IMR-90 (cell line): Measurements from ENCODE around the gene CAND1. TPM values are rescaled to one million over a fixed set of nuclear protein-coding genes. Genes with fewer than 3 reads are reported as not detected.

Source experiments
- ATAC-seq: fragments of 200-7000 bp; cut with Tn5 transposase; 2 replicates; pipeline ENCODE4 v1.9.1; 2020; ENCODE audit warnings: low read depth, mild to moderate bottlenecking, moderate library complexity
- BruUV-seq: library from RNA; stranded (reverse); fragments of 400-500 nt; replicated peaks from 2 replicates; lab custom pipeline; 2021; lab: Mats Ljungman, UMichigan
- CTCF ChIA-PET: fragments of 300-600 bp; formaldehyde crosslinking; extraction: SDS; loops from one replicate; lab custom pipeline; 2021; ENCODE audit warnings: antibody characterized with exemption; lab: Yijun Ruan, JAX
- POLR2A ChIA-PET: fragments of 300-600 bp; sonication (Branson Sonifier 250); formaldehyde crosslinking; loops from one replicate; lab custom pipeline; 2022; ENCODE audit warnings: antibody characterized with exemption; ENCODE audit not compliant: unreplicated experiment; lab: Charles Lee
- DNase-seq: peaks from one replicate; pipeline ENCODE4 v3.0.0; 2013
- H2AFZ ChIP-seq: replicated peaks from 2 replicates; pipeline ENCODE3; 2013; ENCODE audit warnings: low read length, mild to moderate bottlenecking; ENCODE audit not compliant: poor library complexity
- H2AK5ac ChIP-seq: 2 replicates; pipeline ENCODE4 v1.6.1; 2013; ENCODE audit warnings: low read depth, low read length, inconsistent platforms
- H2AK9ac ChIP-seq: replicated peaks from 2 replicates; pipeline ENCODE3; 2013; ENCODE audit warnings: mild to moderate bottlenecking, low read depth, low read length, moderate library complexity; ENCODE audit not compliant: poor library complexity
- H2BK120ac ChIP-seq: 2 replicates; pipeline ENCODE4 v1.6.1; 2013; ENCODE audit warnings: low read depth, low read length, inconsistent platforms
- H2BK15ac ChIP-seq: 3 replicates; pipeline ENCODE4 v1.6.1; 2013; ENCODE audit warnings: low read depth, low read length, inconsistent platforms
- H2BK20ac ChIP-seq: 2 replicates; pipeline ENCODE4 v1.6.1; 2013; ENCODE audit warnings: low read depth, mild to moderate bottlenecking, inconsistent platforms, low read length, moderate library complexity
- H2BK5ac ChIP-seq: 2 replicates; pipeline ENCODE4 v1.6.1; 2013; ENCODE audit warnings: mild to moderate bottlenecking, low read depth, low read length, inconsistent platforms; ENCODE audit not compliant: poor library complexity, severe bottlenecking
- H3K14ac ChIP-seq: replicated peaks from 2 replicates; pipeline ENCODE4 v1.6.1; 2013; ENCODE audit warnings: low read depth, low read length, inconsistent platforms
- H3K18ac ChIP-seq: 2 replicates; pipeline ENCODE4 v1.6.1; 2013; ENCODE audit warnings: low read depth, low read length, control low read depth
- H3K23ac ChIP-seq: 2 replicates; pipeline ENCODE4 v1.6.1; 2013; ENCODE audit warnings: low read depth, low read length, inconsistent platforms
- H3K27ac ChIP-seq: 2 replicates; pipeline ENCODE4 v1.5.1; 2013; ENCODE audit warnings: mild to moderate bottlenecking, control low read depth, low read length; ENCODE audit not compliant: insufficient read depth
- H3K27me3 ChIP-seq: 2 replicates; pipeline ENCODE4 v1.6.1; 2013; ENCODE audit warnings: low read length; ENCODE audit not compliant: control insufficient read depth, insufficient read depth
- H3K36me3 ChIP-seq: 2 replicates; pipeline ENCODE4 v1.6.1; 2013; ENCODE audit warnings: low read length, mixed read lengths; ENCODE audit not compliant: control insufficient read depth, insufficient read depth
- H3K4ac ChIP-seq: 2 replicates; pipeline ENCODE4 v1.6.1; 2013; ENCODE audit warnings: low read depth, low read length, inconsistent platforms
- H3K4me1 ChIP-seq: 2 replicates; pipeline ENCODE4 v1.6.1; 2013; ENCODE audit warnings: low read length, mixed read lengths; ENCODE audit not compliant: control insufficient read depth, insufficient read depth
- H3K4me2 ChIP-seq: 2 replicates; pipeline ENCODE4 v1.6.1; 2013; ENCODE audit warnings: low read depth, mild to moderate bottlenecking, control low read depth, low read length, moderate library complexity
- H3K4me3 ChIP-seq: 2 replicates; pipeline ENCODE4 v1.5.1; 2013; ENCODE audit warnings: low read depth, mild to moderate bottlenecking, control low read depth, low read length, moderate library complexity; ENCODE audit not compliant: insufficient read depth
- H3K56ac ChIP-seq: 2 replicates; pipeline ENCODE4 v1.6.1; 2013; ENCODE audit warnings: low read length, inconsistent platforms; ENCODE audit not compliant: insufficient read depth; ENCODE audit errors: extremely low read depth
- H3K79me1 ChIP-seq, 2 experiments: 2 replicates each; pipeline ENCODE4 v1.6.1; 2013; ENCODE audit warnings: low read length in 2 of 2, inconsistent platforms in 1 of 2, low read depth in 1 of 2
- H3K9ac ChIP-seq: 2 replicates; pipeline ENCODE4 v1.6.1; 2013; ENCODE audit warnings: low read depth, low read length, control low read depth
- H3K9me1 ChIP-seq: 2 replicates; pipeline ENCODE4 v1.6.1; 2013; ENCODE audit warnings: low read length, inconsistent platforms; ENCODE audit not compliant: insufficient read depth
- H3K9me3 ChIP-seq: 2 replicates; pipeline ENCODE4 v1.6.1; 2013; ENCODE audit warnings: low read length; ENCODE audit not compliant: control insufficient read depth, insufficient read depth
- H4K20me1 ChIP-seq: 2 replicates; pipeline ENCODE4 v1.6.1; 2013; ENCODE audit warnings: low read length, inconsistent platforms; ENCODE audit not compliant: insufficient read depth
- H4K5ac ChIP-seq: 2 replicates; pipeline ENCODE4 v1.6.1; 2013; ENCODE audit warnings: mild to moderate bottlenecking, low read depth, low read length, control low read depth
- H4K8ac ChIP-seq, 2 experiments: 2 replicates each; pipeline ENCODE4 v1.6.1; 2013; ENCODE audit warnings: low read depth in 2 of 2, low read length in 2 of 2, control low read depth in 1 of 2, inconsistent platforms in 1 of 2
- H4K91ac ChIP-seq: 2 replicates; pipeline ENCODE4 v1.6.1; 2013; ENCODE audit warnings: low read depth, low read length, inconsistent platforms; ENCODE audit not compliant: insufficient read depth
- CEBPB ChIP-seq: IDR thresholded peaks from 2 replicates; pipeline ENCODE4 v1.6.1; 2012; ENCODE audit warnings: low read depth, low read length, improper control_type of control experiment
- FOS ChIP-seq: fragments of 150-350 bp; IDR thresholded peaks from 2 replicates; pipeline ENCODE4 v1.6.1; 2016; ENCODE audit warnings: low read depth, low read length
- POLR2A ChIP-seq: IDR thresholded peaks from 2 replicates; pipeline ENCODE4 v1.6.1; 2012; ENCODE audit warnings: mild to moderate bottlenecking, low read depth, low read length
- RAD21 ChIP-seq: IDR thresholded peaks from 2 replicates; pipeline ENCODE4 v1.6.1; 2012; ENCODE audit warnings: low read length, improper control_type of control experiment
- RCOR1 ChIP-seq: IDR thresholded peaks from 2 replicates; pipeline ENCODE4 v1.6.1; 2012; ENCODE audit warnings: mild to moderate bottlenecking, low read length, improper control_type of control experiment; ENCODE audit not compliant: insufficient replicate concordance
- RFX5 ChIP-seq: IDR thresholded peaks from 2 replicates; pipeline ENCODE4 v1.8.0; 2012; ENCODE audit warnings: low read depth, mild to moderate bottlenecking, low read length, moderate library complexity
- USF2 ChIP-seq: fragments of 150-350 bp; IDR thresholded peaks from 2 replicates; pipeline ENCODE4 v1.6.1; 2017; ENCODE audit warnings: mild to moderate bottlenecking, antibody characterized with exemption, low read length, low read depth
- WGBS, 2 experiments: methylation state at CpG; one replicate each; pipeline versions ENCODE4 v1.1.5 to v1.1.7; 2013; ENCODE audit warnings: missing lambda C conversion rate in 2 of 2; ENCODE audit not compliant: insufficient read length in 1 of 2; ENCODE audit errors: extremely low coverage in 2 of 2; 5-methylcytosine and 5-hydroxymethylcytosine counted together
- dilution Hi-C: fragments of 300-500 bp; cut with HindIII; formaldehyde crosslinking; loops from one replicate; pipeline ENCODE4 v1.14.3; 2018; ENCODE audit warnings: low sequenced_read_pairs; ENCODE audit not compliant: unreplicated experiment
- in situ Hi-C: fragments of 300-500 bp; cut with MboI; formaldehyde crosslinking; loops from 3 replicates; pipeline ENCODE4 v1.14.3; 2019; ENCODE audit warnings: low sequenced_read_pairs, inconsistent platforms, mixed read lengths
- intact Hi-C: fragments of 100-400 bp; cut with micrococcal nuclease; formaldehyde crosslinking; loops from 2 replicates; pipeline ENCODE4 v1.10.0; 2022
- polyA plus RNA-seq, 3 experiments: library from polyadenylated mRNA; depleted of rRNA; stranded (reverse); fragments of >200 nt; gene quantifications; 2 replicates each; pipeline ENCODE4 v1.2.3, GENCODE V29; 2012; ENCODE audit warnings: low replicate concordance in 1 of 3
- total RNA-seq: library from RNA; depleted of rRNA; stranded (reverse); fragments of >200 nt; gene quantifications from 2 replicates; pipeline ENCODE4 v1.2.3, GENCODE V29; 2012

Gene CAND1
- total and polyA plus RNA-seq, 2 of the 4 experiments (the other 2 are of a cell fraction), result 42.6 to 91.4 TPM

GRCh38 chr12:67245571-67245970 lies 23.6 kb upstream of the CAND1 start:
- Histone ChIP-seq H3K36me3 (no peaks in the 10 kb centered on the region), H2BK120ac (no peak overlapping the region), H2AK9ac (no peak overlapping the region), H3K9me1 (no peaks in the 10 kb centered on the region), H2BK20ac (no peak overlapping the region), H3K18ac (no peak overlapping the region), H3K14ac (no peak overlapping the region), H3K4me2 (no peak overlapping the region), H3K4ac (no peak overlapping the region), H3K27me3 (no peaks in the 10 kb centered on the region), H3K56ac (no peak overlapping the region), H3K4me3 (no peak overlapping the region), H3K27ac (no peak overlapping the region), H3K23ac (no peak overlapping the region), H3K79me1 (no peaks in the 10 kb centered on the region), H2BK5ac (no peak overlapping the region), H4K5ac (no peak overlapping the region), H3K9me3 (no peaks in the 10 kb centered on the region), H3K9ac (no peak overlapping the region), H4K8ac (no peak overlapping the region), H2AK5ac (no peak overlapping the region), H4K91ac (no peak overlapping the region), H3K4me1 (no peaks in the 10 kb centered on the region), H4K20me1 (no peaks in the 10 kb centered on the region), H2BK15ac (no peak overlapping the region), H2AFZ (no peak overlapping the region)
- dilution Hi-C loops, result no loop called here
- no peak for TF ChIP-seq CEBPB
- no peak for TF ChIP-seq RAD21
- TF ChIP-seq RFX5, result no peak
- TF ChIP-seq USF2, result no peak
- no peak for TF ChIP-seq FOS
- TF ChIP-seq RCOR1, result no peak
- TF ChIP-seq POLR2A, result no peak
- POLR2A ChIA-PET, result interaction anchor here (0.5 kb wide), 1 partner anchor 1501 kb away, joined by 9 read pairs; no protein-coding TSS in a partner anchor
- in situ Hi-C loops, result no loop called here
- CTCF ChIA-PET, result no interaction called here
- WGBS, 2 experiments, result no CpG with 5 or more reads among the region's 4 CpGs
- no TSS peak for BruUV-seq
- ATAC-seq (no peak), DNase-seq (no peak)
- intact Hi-C loops, result no loop called here
